Erythroblast (primary cell): ENCODE measurements around the gene CHD5.

Experiments
- GATA1 ChIP-seq: IDR thresholded peaks from 2 replicates; pipeline ENCODE4 v1.6.1; 2011; ENCODE audit warnings: low read depth, mild to moderate bottlenecking, control low read depth, low read length, moderate library complexity
- POLR2A ChIP-seq: IDR thresholded peaks from 2 replicates; pipeline ENCODE4 v1.6.1; 2011; ENCODE audit warnings: mild to moderate bottlenecking, low read length

- TF ChIP-seq POLR2A (no peak), GATA1 (no peak)
Measured at GRCh38 chr1:6090996-6091822, 88.9 kb downstream of the CHD5 start.
